ENCODE results near the gene TXNDC17.

The TXNDC17 gene

GRCh38 chr17:6608321-6608720 lies 32.5 kb upstream of the TXNDC17 start:
- Histone ChIP-seq H3K4me1 (ENCODE audit: insufficient read depth, low read length) (no peaks in the 10 kb centered on the region), H3K9ac (ENCODE audit: low read depth, low read length) (no peak overlapping the region), H3K4me3 (ENCODE audit: low read length) (no peak overlapping the region), H3K27me3 (ENCODE audit: insufficient read depth, low read length) (no peaks in the 10 kb centered on the region), H3K36me3 (ENCODE audit: insufficient read depth, low read depth, low read length) (peaks cover 83% of the 10 kb centered on the region), H3K27ac (ENCODE audit: low read length) (no peak overlapping the region), H3K9me3 (ENCODE audit: insufficient read depth, low read depth, low read length) (no peaks in the 10 kb centered on the region)

- Histone ChIP-seq H3K4me1 (ENCODE audit: insufficient read depth, low read length) (no peaks in the 10 kb centered on the region), H3K27ac (ENCODE audit: low read length) (no peak overlapping the region), H3K9me3 (ENCODE audit: insufficient read depth, low read depth, low read length) (no peaks in the 10 kb centered on the region), H3K36me3 (ENCODE audit: insufficient read depth, low read depth, low read length) (peaks cover 79% of the 10 kb centered on the region), H3K27me3 (ENCODE audit: insufficient read depth, low read length) (no peaks in the 10 kb centered on the region), H3K9ac (ENCODE audit: low read depth, low read length) (no peak overlapping the region), H3K4me3 (ENCODE audit: low read length) (no peak overlapping the region)
Measured at GRCh38 chr17:6610011-6610410, 30.8 kb upstream of the TXNDC17 start.

GRCh38 chr17:6611231-6611630 lies 29.6 kb upstream of the TXNDC17 start:
- Histone ChIP-seq H3K9me3 (ENCODE audit: insufficient read depth, low read depth, low read length) (no peaks in the 10 kb centered on the region), H3K4me1 (ENCODE audit: insufficient read depth, low read length) (no peaks in the 10 kb centered on the region), H3K36me3 (ENCODE audit: insufficient read depth, low read depth, low read length) (peaks cover 79% of the 10 kb centered on the region), H3K4me3 (ENCODE audit: low read length) (no peak overlapping the region), H3K9ac (ENCODE audit: low read depth, low read length) (no peak overlapping the region), H3K27ac (ENCODE audit: low read length) (no peak overlapping the region), H3K27me3 (ENCODE audit: insufficient read depth, low read length) (no peaks in the 10 kb centered on the region)

GRCh38 chr17:6623941-6624340 lies 16.9 kb upstream of the TXNDC17 start:
- H3K9ac ChIP-seq (ENCODE audit: low read depth, low read length): no peak overlapping the region
- no peak overlapping the region for H3K4me3 ChIP-seq (ENCODE audit: low read length)
- no peaks in the 10 kb centered on the region for H3K9me3 ChIP-seq (ENCODE audit: insufficient read depth, low read depth, low read length)
- H3K27me3 ChIP-seq (ENCODE audit: insufficient read depth, low read length): no peaks in the 10 kb centered on the region
- H3K4me1 ChIP-seq (ENCODE audit: insufficient read depth, low read length): no peaks in the 10 kb centered on the region
- no peak overlapping the region for H3K27ac ChIP-seq (ENCODE audit: low read length)
- H3K36me3 ChIP-seq (ENCODE audit: insufficient read depth, low read depth, low read length): peaks cover 93% of the 10 kb centered on the region

GRCh38 chr17:6626616-6627015 lies 14.2 kb upstream of the TXNDC17 start:
- H3K27me3 ChIP-seq (ENCODE audit: insufficient read depth, low read length): no peaks in the 10 kb centered on the region
- H3K9me3 ChIP-seq (ENCODE audit: insufficient read depth, low read depth, low read length): no peaks in the 10 kb centered on the region
- no peak overlapping the region for H3K9ac ChIP-seq (ENCODE audit: low read depth, low read length)
- no peak overlapping the region for H3K4me3 ChIP-seq (ENCODE audit: low read length)
- H3K4me1 ChIP-seq (ENCODE audit: insufficient read depth, low read length): no peaks in the 10 kb centered on the region
- H3K36me3 ChIP-seq (ENCODE audit: insufficient read depth, low read depth, low read length): peaks cover 91% of the 10 kb centered on the region
- H3K27ac ChIP-seq (ENCODE audit: low read length): no peak overlapping the region

GRCh38 chr17:6627019-6627418 lies 13.8 kb upstream of the TXNDC17 start:
- H3K27ac ChIP-seq (ENCODE audit: low read length): no peak overlapping the region
- H3K36me3 ChIP-seq (ENCODE audit: insufficient read depth, low read depth, low read length): peaks cover 90% of the 10 kb centered on the region
- H3K4me3 ChIP-seq (ENCODE audit: low read length): no peak overlapping the region
- no peak overlapping the region for H3K9ac ChIP-seq (ENCODE audit: low read depth, low read length)
- H3K4me1 ChIP-seq (ENCODE audit: insufficient read depth, low read length): no peaks in the 10 kb centered on the region
- H3K27me3 ChIP-seq (ENCODE audit: insufficient read depth, low read length): no peaks in the 10 kb centered on the region
- H3K9me3 ChIP-seq (ENCODE audit: insufficient read depth, low read depth, low read length): no peaks in the 10 kb centered on the region

- no peak overlapping the region for H3K9ac ChIP-seq (ENCODE audit: low read depth, low read length)
- H3K4me3 ChIP-seq (ENCODE audit: low read length): no peak overlapping the region
- H3K27ac ChIP-seq (ENCODE audit: low read length): no peak overlapping the region
- H3K36me3 ChIP-seq (ENCODE audit: insufficient read depth, low read depth, low read length): peaks cover 88% of the 10 kb centered on the region
- H3K27me3 ChIP-seq (ENCODE audit: insufficient read depth, low read length): no peaks in the 10 kb centered on the region
- no peaks in the 10 kb centered on the region for H3K4me1 ChIP-seq (ENCODE audit: insufficient read depth, low read length)
- no peaks in the 10 kb centered on the region for H3K9me3 ChIP-seq (ENCODE audit: insufficient read depth, low read depth, low read length)
Measured at GRCh38 chr17:6630390-6630789, 10.5 kb upstream of the TXNDC17 start.

- Histone ChIP-seq H3K27me3 (ENCODE audit: insufficient read depth, low read length) (no peaks in the 10 kb centered on the region), H3K36me3 (ENCODE audit: insufficient read depth, low read depth, low read length) (peaks cover 69% of the 10 kb centered on the region), H3K4me1 (ENCODE audit: insufficient read depth, low read length) (no peaks in the 10 kb centered on the region), H3K4me3 (ENCODE audit: low read length) (no peak overlapping the region), H3K9ac (ENCODE audit: low read depth, low read length) (no peak overlapping the region), H3K9me3 (ENCODE audit: insufficient read depth, low read depth, low read length) (no peaks in the 10 kb centered on the region), H3K27ac (ENCODE audit: low read length) (no peak overlapping the region)
Measured at GRCh38 chr17:6632530-6632929, 8.3 kb upstream of the TXNDC17 start.

GRCh38 chr17:6633263-6633662 lies 7.6 kb upstream of the TXNDC17 start:
- no peaks in the 10 kb centered on the region for H3K4me1 ChIP-seq (ENCODE audit: insufficient read depth, low read length)
- no peaks in the 10 kb centered on the region for H3K9me3 ChIP-seq (ENCODE audit: insufficient read depth, low read depth, low read length)
- H3K4me3 ChIP-seq (ENCODE audit: low read length): no peak overlapping the region
- no peaks in the 10 kb centered on the region for H3K27me3 ChIP-seq (ENCODE audit: insufficient read depth, low read length)
- no peak overlapping the region for H3K9ac ChIP-seq (ENCODE audit: low read depth, low read length)
- peaks cover 61% of the 10 kb centered on the region for H3K36me3 ChIP-seq (ENCODE audit: insufficient read depth, low read depth, low read length)
- H3K27ac ChIP-seq (ENCODE audit: low read length): no peak overlapping the region

- Histone ChIP-seq H3K4me1 (ENCODE audit: insufficient read depth, low read length) (no peaks in the 10 kb centered on the region), H3K36me3 (ENCODE audit: insufficient read depth, low read depth, low read length) (peaks cover 37% of the 10 kb centered on the region), H3K9me3 (ENCODE audit: insufficient read depth, low read depth, low read length) (no peaks in the 10 kb centered on the region)
Measured at GRCh38 chr17:6636105-6636504, 4.8 kb upstream of the TXNDC17 start.

GRCh38 chr17:6636616-6637457 lies 4.0 kb upstream of the TXNDC17 start:
- H3K9ac ChIP-seq (ENCODE audit: low read depth, low read length): no peak overlapping the region
- H3K4me3 ChIP-seq (ENCODE audit: low read length): no peak overlapping the region
- H3K27ac ChIP-seq (ENCODE audit: low read length): no peak overlapping the region
- H3K9me3 ChIP-seq (ENCODE audit: insufficient read depth, low read depth, low read length): no peaks in the 10 kb centered on the region
- no peaks in the 10 kb centered on the region for H3K27me3 ChIP-seq (ENCODE audit: insufficient read depth, low read length)
- peaks cover 31% of the 10 kb centered on the region for H3K36me3 ChIP-seq (ENCODE audit: insufficient read depth, low read depth, low read length)
- no peaks in the 10 kb centered on the region; the same call in 1 of the 2 replicates for H3K4me1 ChIP-seq (ENCODE audit: insufficient read depth, low read length)

More at GRCh38 chr17:6636105-6636504, 4.8 kb upstream of the TXNDC17 start:
- Histone ChIP-seq H3K9ac (ENCODE audit: low read depth, low read length) (no peak overlapping the region), H3K27me3 (ENCODE audit: insufficient read depth, low read length) (no peaks in the 10 kb centered on the region), H3K27ac (ENCODE audit: low read length) (no peak overlapping the region), H3K4me3 (ENCODE audit: low read length) (no peak overlapping the region)

GRCh38 chr17:6637458-6637840 lies 3.4 kb upstream of the TXNDC17 start:
- Histone ChIP-seq H3K9ac (ENCODE audit: low read depth, low read length) (no peak overlapping the region), H3K36me3 (ENCODE audit: insufficient read depth, low read depth, low read length) (peaks cover 29% of the 10 kb centered on the region), H3K9me3 (ENCODE audit: insufficient read depth, low read depth, low read length) (no peaks in the 10 kb centered on the region), H3K27ac (ENCODE audit: low read length) (no peak overlapping the region), H3K4me3 (ENCODE audit: low read length) (no peak overlapping the region), H3K4me1 (ENCODE audit: insufficient read depth, low read length) (peaks cover 4% of the 10 kb centered on the region; the same call in 1 of the 2 replicates), H3K27me3 (ENCODE audit: insufficient read depth, low read length) (no peaks in the 10 kb centered on the region)
